ENCODE data around the gene PSMG4. TPM values are rescaled to one million over a fixed set of nuclear protein-coding genes. Genes with fewer than 3 reads are reported as not detected.

PSMG4 gene
- polyA plus RNA-seq, 4 donors, result 13.3 to 19.6 (median 18.0) TPM

- DNase-seq (ENCODE audit: low read depth in 4 of 4, low spot score in 3 of 4), result no peak
Observed at GRCh38 chr6:3272911-3273547, 14.3 kb downstream of the PSMG4 start.

GRCh38 chr6:3273707-3274521 is 15.2 kb downstream of the PSMG4 start:
- no peak for DNase-seq (ENCODE audit: low read depth in 4 of 4, low spot score in 3 of 4)

- DNase-seq (ENCODE audit: low read depth in 4 of 4, low spot score in 3 of 4), result no peak
Observed at GRCh38 chr6:3276174-3277167, 17.7 kb downstream of the PSMG4 start.

GRCh38 chr6:3277251-3277650 is 18.5 kb downstream of the PSMG4 start:
- DNase-seq (ENCODE audit: low read depth in 4 of 4, low spot score in 3 of 4), result no peak

GRCh38 chr6:3277851-3278416 is 19.2 kb downstream of the PSMG4 start:
- no peak for DNase-seq (ENCODE audit: low read depth in 4 of 4, low spot score in 3 of 4)

GRCh38 chr6:3278691-3279090 is 19.9 kb downstream of the PSMG4 start:
- no peak for DNase-seq (ENCODE audit: low read depth in 4 of 4, low spot score in 3 of 4)

- no peak for DNase-seq (ENCODE audit: low read depth in 4 of 4, low spot score in 3 of 4)
Observed at GRCh38 chr6:3280091-3280490, 21.3 kb downstream of the PSMG4 start.

GRCh38 chr6:3280866-3281465 is 22.2 kb downstream of the PSMG4 start:
- DNase-seq (ENCODE audit: low read depth in 4 of 4, low spot score in 3 of 4), result no peak

- DNase-seq (ENCODE audit: low read depth in 4 of 4, low spot score in 3 of 4), result no peak
Observed at GRCh38 chr6:3281631-3282475, 23.1 kb downstream of the PSMG4 start.

GRCh38 chr6:3282476-3283236 is 23.9 kb downstream of the PSMG4 start:
- DNase-seq (ENCODE audit: low read depth in 4 of 4, low spot score in 3 of 4), result no peak

GRCh38 chr6:3283241-3283640 is 24.5 kb downstream of the PSMG4 start:
- no peak for DNase-seq (ENCODE audit: low read depth in 4 of 4, low spot score in 3 of 4)

- DNase-seq (ENCODE audit: low read depth in 4 of 4, low spot score in 3 of 4), result no peak
Observed at GRCh38 chr6:3283641-3284435, 25.1 kb downstream of the PSMG4 start.

GRCh38 chr6:3284436-3284876 is 25.7 kb downstream of the PSMG4 start:
- no peak for DNase-seq (ENCODE audit: low read depth in 4 of 4, low spot score in 3 of 4)

- DNase-seq (ENCODE audit: low read depth in 4 of 4, low spot score in 3 of 4), result no peak
Observed at GRCh38 chr6:3285049-3285639, 26.4 kb downstream of the PSMG4 start.

- DNase-seq (ENCODE audit: low read depth in 4 of 4, low spot score in 3 of 4), result no peak
Observed at GRCh38 chr6:3285732-3286131, 27.0 kb downstream of the PSMG4 start.

GRCh38 chr6:3286641-3287171 is 28.0 kb downstream of the PSMG4 start:
- DNase-seq (ENCODE audit: low read depth in 4 of 4, low spot score in 3 of 4), result no peak

- no peak for DNase-seq (ENCODE audit: low read depth in 4 of 4, low spot score in 3 of 4)
Observed at GRCh38 chr6:3287308-3287707, 28.6 kb downstream of the PSMG4 start.
